HL-60 (cell line): ENCODE measurements around the gene C2orf15.

Experiments used
- CTCF ChIP-seq: IDR thresholded peaks from one replicate; pipeline ENCODE4 v1.5.1; 2011; ENCODE audit warnings: low read length, control low read depth, inconsistent platforms; ENCODE audit not compliant: insufficient read depth
- GABPA ChIP-seq: IDR thresholded peaks from 2 replicates; pipeline ENCODE4 v1.6.1; 2012; ENCODE audit warnings: low read depth
- POLR2AphosphoS5 ChIP-seq: IDR thresholded peaks from 2 replicates; pipeline ENCODE4 v1.6.1; 2012; ENCODE audit warnings: low read depth
- REST ChIP-seq: IDR thresholded peaks from 2 replicates; pipeline ENCODE4 v1.6.1; 2012; ENCODE audit warnings: low read depth; ENCODE audit not compliant: insufficient replicate concordance

GRCh38 chr2:99139003-99139402, 2.5 kb upstream of the C2orf15 start:
- TF ChIP-seq REST: no peak
- no peak for TF ChIP-seq CTCF
- no peak for TF ChIP-seq POLR2AphosphoS5
- no peak for TF ChIP-seq GABPA
